ENCODE measurements around the gene RNF220. TPM values are rescaled to one million over a fixed set of nuclear protein-coding genes. Genes with fewer than 3 reads are reported as not detected.

RNF220 gene
- total RNA-seq, 6 donors from 2014 or later, result 77.7 to 114 (median 91.1) TPM

DNA sequence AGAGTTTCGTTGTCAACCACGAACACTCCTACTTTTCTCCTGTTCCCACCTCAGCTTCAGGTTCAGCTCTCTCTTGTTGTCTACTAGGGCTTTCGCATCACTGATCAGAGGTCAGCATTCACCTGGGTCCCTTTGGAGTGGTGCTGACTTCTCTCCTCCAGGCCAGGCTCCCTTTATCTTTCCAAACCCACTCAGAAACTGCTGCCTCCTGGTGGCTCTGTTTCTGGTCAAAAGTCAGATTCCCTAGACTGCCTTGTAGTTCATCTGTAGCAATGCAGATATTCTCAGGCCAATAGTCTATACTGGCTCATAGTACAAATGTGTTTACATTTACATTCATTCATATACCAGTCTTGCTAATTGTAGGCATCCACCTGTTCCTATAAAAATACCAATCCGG, 43.6 kb upstream of the RNF220 start:
- ATAC-seq (ENCODE audit: low FRiP score in 2 of 2) (no peak), DNase-seq (no peak)
- Histone ChIP-seq H3K4me1 (no peaks in the 10 kb centered on the region), H3K9me3 (no peaks in the 10 kb centered on the region), H3K27ac (no peak overlapping the region), H3K36me3 (no peaks in the 10 kb centered on the region), H3K27me3 (no peaks in the 10 kb centered on the region), H3K4me3 (no peak overlapping the region)
- TF ChIP-seq EP300 (IDR thresholded peaks at IDR 0.05), result no peak
- TF ChIP-seq POLR2AphosphoS5 (IDR thresholded peaks at IDR 0.05), result no peak
- TF ChIP-seq, protein P1, sequence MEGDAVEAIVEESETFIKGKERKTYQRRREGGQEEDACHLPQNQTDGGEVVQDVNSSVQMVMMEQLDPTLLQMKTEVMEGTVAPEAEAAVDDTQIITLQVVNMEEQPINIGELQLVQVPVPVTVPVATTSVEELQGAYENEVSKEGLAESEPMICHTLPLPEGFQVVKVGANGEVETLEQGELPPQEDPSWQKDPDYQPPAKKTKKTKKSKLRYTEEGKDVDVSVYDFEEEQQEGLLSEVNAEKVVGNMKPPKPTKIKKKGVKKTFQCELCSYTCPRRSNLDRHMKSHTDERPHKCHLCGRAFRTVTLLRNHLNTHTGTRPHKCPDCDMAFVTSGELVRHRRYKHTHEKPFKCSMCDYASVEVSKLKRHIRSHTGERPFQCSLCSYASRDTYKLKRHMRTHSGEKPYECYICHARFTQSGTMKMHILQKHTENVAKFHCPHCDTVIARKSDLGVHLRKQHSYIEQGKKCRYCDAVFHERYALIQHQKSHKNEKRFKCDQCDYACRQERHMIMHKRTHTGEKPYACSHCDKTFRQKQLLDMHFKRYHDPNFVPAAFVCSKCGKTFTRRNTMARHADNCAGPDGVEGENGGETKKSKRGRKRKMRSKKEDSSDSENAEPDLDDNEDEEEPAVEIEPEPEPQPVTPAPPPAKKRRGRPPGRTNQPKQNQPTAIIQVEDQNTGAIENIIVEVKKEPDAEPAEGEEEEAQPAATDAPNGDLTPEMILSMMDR (IDR thresholded peaks at IDR 0.05), result no peak
- TF ChIP-seq POLR2A (IDR thresholded peaks at IDR 0.05), result no peak
- 68 to 76% methylated on average over 4 of the region's 4 CpGs for WGBS, 2 donors

DNA sequence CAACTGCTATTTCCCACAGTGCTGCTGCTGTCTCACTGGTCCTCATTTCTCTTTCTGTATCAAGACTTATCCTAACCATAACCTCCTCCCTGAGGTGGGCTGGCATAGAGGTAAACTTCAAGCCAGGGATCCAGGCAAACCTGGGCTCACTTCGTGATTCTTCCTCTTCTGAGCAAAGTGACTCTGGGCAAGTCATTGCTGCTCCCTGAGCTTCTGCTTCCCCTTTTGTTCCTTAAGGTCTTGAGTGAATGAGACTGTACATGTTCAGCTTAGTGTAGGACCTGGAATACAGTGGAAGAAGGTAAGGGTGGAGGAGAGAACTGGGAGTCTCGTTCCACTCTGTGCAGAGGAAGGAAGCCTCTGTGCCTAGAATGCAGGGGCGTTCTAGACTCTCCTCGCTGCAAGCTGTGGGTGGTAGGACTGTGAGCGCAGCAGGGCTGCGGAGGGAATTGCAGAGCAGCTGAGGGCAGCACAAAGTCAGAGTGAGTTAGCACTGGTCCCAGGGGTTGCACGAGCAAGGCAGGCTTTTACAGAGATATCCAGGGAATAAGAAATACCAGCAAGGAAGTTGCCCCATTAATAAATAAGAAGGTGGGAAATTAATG, 38.6 kb upstream of the RNF220 start:
- H3K9me3 ChIP-seq, result no peaks in the 10 kb centered on the region
- no peak for DNase-seq
- no peaks in the 10 kb centered on the region for H3K36me3 ChIP-seq
- no peak overlapping the region for H3K4me3 ChIP-seq
- TF ChIP-seq POLR2AphosphoS5 (IDR thresholded peaks at IDR 0.05) (no peak), POLR2A (IDR thresholded peaks at IDR 0.05) (no peak)
- H3K27me3 ChIP-seq, result no peaks in the 10 kb centered on the region
- H3K4me1 ChIP-seq, result no peaks in the 10 kb centered on the region
- WGBS, 2 donors, result 77 to 92% methylated on average over 7 of the region's 7 CpGs
- H3K27ac ChIP-seq, result no peak overlapping the region
- ATAC-seq (ENCODE audit: low FRiP score in 2 of 2), result no peak

DNA sequence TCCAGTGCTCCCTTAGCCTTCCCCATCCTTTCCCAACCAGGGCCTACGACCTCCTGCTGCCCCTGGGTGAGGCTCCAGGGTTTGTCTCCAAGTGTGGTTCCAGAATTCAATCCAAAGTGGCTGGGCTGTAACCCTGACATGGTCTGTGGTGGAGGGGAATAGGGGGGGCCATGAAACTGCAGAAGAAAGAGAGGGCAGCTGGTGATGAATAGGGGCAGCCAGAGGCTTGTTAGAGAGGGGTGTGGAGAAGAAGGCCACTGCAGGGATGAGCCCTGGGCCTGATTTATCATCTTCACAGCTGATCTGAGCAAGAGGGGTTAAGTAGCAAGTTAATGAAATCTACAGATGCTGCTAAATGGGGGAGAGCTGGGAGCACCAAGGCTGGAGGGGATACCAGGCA, 37.1 kb upstream of the RNF220 start:
- ATAC-seq (ENCODE audit: low FRiP score in 2 of 2) (no peak), DNase-seq (no peak)
- H3K9me3 ChIP-seq, result no peaks in the 10 kb centered on the region
- H3K27me3 ChIP-seq, result no peaks in the 10 kb centered on the region
- TF ChIP-seq, protein P1 (IDR thresholded peaks at IDR 0.05), result no peak
- TF ChIP-seq EP300 (IDR thresholded peaks at IDR 0.05) (no peak), POLR2AphosphoS5 (IDR thresholded peaks at IDR 0.05) (no peak), POLR2A (IDR thresholded peaks at IDR 0.05) (no peak)
- H3K4me1 ChIP-seq, result no peaks in the 10 kb centered on the region
- H3K36me3 ChIP-seq, result no peaks in the 10 kb centered on the region
- no peak overlapping the region for H3K27ac ChIP-seq
- H3K4me3 ChIP-seq, result no peak overlapping the region
- WGBS, 2 donors, result 89 to 93% methylated on average over 1 of the region's 1 CpG

DNA sequence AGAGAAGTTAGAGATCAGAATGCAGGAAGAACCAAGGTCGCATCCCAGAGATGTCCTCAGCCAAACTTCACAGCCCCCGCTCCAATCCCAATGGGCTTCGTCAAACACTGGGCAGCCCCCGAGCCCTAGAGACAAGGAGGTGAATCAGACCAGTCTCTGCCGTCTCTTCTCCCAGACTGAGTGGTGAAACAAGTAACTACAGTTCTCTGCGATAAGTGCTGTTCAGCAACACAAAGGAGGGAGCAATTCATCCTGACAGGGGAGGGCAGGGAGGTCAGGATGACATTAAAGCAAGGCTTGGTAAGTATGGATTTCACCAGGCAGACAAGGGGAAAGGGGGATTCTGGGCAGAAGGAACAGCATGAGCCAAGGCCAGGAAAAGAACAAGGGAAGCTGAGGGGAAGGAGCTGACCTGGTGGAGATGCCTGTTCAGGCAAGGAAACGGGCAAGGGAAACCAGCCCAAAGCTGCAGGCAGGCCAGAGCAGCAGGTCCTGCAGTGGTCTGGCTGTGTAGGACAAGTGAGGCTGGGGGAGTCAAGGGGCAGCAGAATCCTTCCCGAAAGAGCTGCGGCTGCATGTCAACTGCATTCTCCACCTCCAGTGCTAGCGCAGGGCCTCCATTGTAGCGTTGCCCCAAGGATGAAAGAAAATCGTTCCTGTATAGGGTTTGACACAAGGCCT, 36.4 kb upstream of the RNF220 start:
- no peaks in the 10 kb centered on the region for H3K4me1 ChIP-seq
- DNase-seq, result no peak
- no peak for ATAC-seq (ENCODE audit: low FRiP score in 2 of 2)

DNA sequence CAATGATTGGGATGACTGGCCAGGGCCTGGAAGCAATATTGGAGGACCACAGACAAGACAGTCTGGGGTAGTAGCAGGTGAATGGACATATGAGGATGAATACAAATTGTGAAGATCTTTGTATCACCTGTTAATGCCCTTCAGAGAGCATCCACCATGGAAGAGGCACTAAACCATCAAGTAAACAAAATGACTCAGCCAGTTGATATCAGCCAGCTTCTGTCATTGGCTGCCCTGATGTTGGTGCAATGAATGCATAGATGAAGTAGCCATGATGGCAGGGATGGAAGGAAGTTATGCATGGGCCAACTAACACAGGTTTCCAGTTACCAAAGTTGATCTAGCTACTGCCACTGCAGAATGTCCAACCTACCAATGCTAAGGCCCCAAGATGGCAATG, 33.8 kb upstream of the RNF220 start:
- no peak for DNase-seq
- TF ChIP-seq EP300 (IDR thresholded peaks at IDR 0.05), result no peak
- no peak for TF ChIP-seq POLR2AphosphoS5 (IDR thresholded peaks at IDR 0.05)
- TF ChIP-seq, protein P1 (IDR thresholded peaks at IDR 0.05), result no peak
- TF ChIP-seq POLR2A (IDR thresholded peaks at IDR 0.05), result no peak
- Histone ChIP-seq H3K9me3 (no peaks in the 10 kb centered on the region), H3K36me3 (no peaks in the 10 kb centered on the region), H3K27ac (no peak overlapping the region), H3K4me1 (no peaks in the 10 kb centered on the region), H3K4me3 (no peak overlapping the region), H3K27me3 (no peaks in the 10 kb centered on the region)
- no peak for ATAC-seq (ENCODE audit: low FRiP score in 2 of 2)

More for the DNA sequence above, 36.4 kb upstream of the RNF220 start:
- Histone ChIP-seq H3K4me3 (no peak overlapping the region), H3K27ac (no peak overlapping the region), H3K36me3 (no peaks in the 10 kb centered on the region), H3K27me3 (no peaks in the 10 kb centered on the region), H3K9me3 (no peaks in the 10 kb centered on the region)
- TF ChIP-seq, protein P1 (IDR thresholded peaks at IDR 0.05), result no peak
- TF ChIP-seq POLR2A (IDR thresholded peaks at IDR 0.05) (no peak), POLR2AphosphoS5 (IDR thresholded peaks at IDR 0.05) (no peak), EP300 (IDR thresholded peaks at IDR 0.05) (no peak)
- 82 to 86% methylated on average over 12 of the region's 12 CpGs for WGBS, 2 donors
